HepG2 (cell line): ENCODE measurements around the gene MYOC. TPM values are rescaled to one million over a fixed set of nuclear protein-coding genes. Genes with fewer than 3 reads are reported as not detected.

ENCODE experiments used
- ATAC-seq: fragments of 200-7000 bp; cut with Tn5 transposase; 3 replicates; pipeline ENCODE4 v1.9.1; 2020; ENCODE audit warnings: mild to moderate bottlenecking, moderate library complexity
- BruUV-seq: library from RNA; stranded (reverse); fragments of 400-500 nt; replicated peaks from 2 replicates; lab custom pipeline; 2021; lab: Mats Ljungman, UMichigan
- CTCF ChIA-PET: fragments of 300-600 bp; formaldehyde crosslinking; extraction: SDS; loops from one replicate; lab custom pipeline; 2021; ENCODE audit warnings: low total read pairs, inconsistent platforms, low intra/inter-chr PET ratio; lab: Yijun Ruan, JAX
- POLR2A ChIA-PET: fragments of 350-600 bp; sonication (Branson Sonifier 250); formaldehyde crosslinking; loops from one replicate; lab custom pipeline; 2020; ENCODE audit warnings: antibody characterized with exemption, inconsistent platforms; lab: Yijun Ruan, JAX
- DNase-seq: peaks from one replicate; pipeline ENCODE4 v3.0.0-alpha.2; 2015; ENCODE audit warnings: low spot score
- FAIRE-seq: peaks from 3 replicates; lab custom pipeline; 2011; peaks lifted over from hg19 to GRCh38; lab: Jason Lieb, UNC
- H2AFZ ChIP-seq: one replicate; pipeline ENCODE4 v1.6.1; 2011; ENCODE audit warnings: low read length, inconsistent platforms
- H3K27ac ChIP-seq: fragments of 300-600 bp; 3 replicates; pipeline ENCODE4 v1.8.0; 2011; ENCODE audit warnings: mixed run types, mild to moderate bottlenecking, mixed read lengths, low read length, inconsistent platforms; ENCODE audit not compliant: insufficient read depth; ENCODE audit errors: extremely low read length
- H3K27me3 ChIP-seq, 2 experiments: fragments of 200-600 bp in 1 of 2; 2 replicates in 1 of 2; 3 replicates in 1 of 2; pipeline versions ENCODE4 v1.6.0 to v1.8.0; 2011; ENCODE audit warnings: low read length in 2 of 2, mild to moderate bottlenecking in 2 of 2, moderate library complexity in 2 of 2, inconsistent platforms in 1 of 2; ENCODE audit not compliant: insufficient read depth in 2 of 2, control insufficient read depth in 1 of 2
- H3K36me3 ChIP-seq, 2 experiments: fragments of 200-600 bp in 1 of 2; replicated peaks in 1 of 2; 2 replicates in 1 of 2; 3 replicates in 1 of 2; pipeline versions ENCODE4 v1.5.1 to v1.8.0; 2011; ENCODE audit warnings: low read length in 2 of 2, inconsistent platforms in 1 of 2; ENCODE audit not compliant: insufficient read depth in 2 of 2, control insufficient read depth in 1 of 2
- H3K4me1 ChIP-seq: 2 replicates; pipeline ENCODE4 v1.5.1; 2012; ENCODE audit warnings: low read length, inconsistent platforms; ENCODE audit not compliant: insufficient read depth
- H3K4me2 ChIP-seq: 2 replicates; pipeline ENCODE4 v1.6.0; 2011; ENCODE audit warnings: low read depth, low read length, inconsistent platforms
- H3K4me3 ChIP-seq, 3 experiments: fragments of 200-600 bp in 1 of 3; sonication (generic), shearing (Covaris generic) in 1 of 3; replicated peaks in 1 of 3; 2 replicates each; pipeline ENCODE4 v1.5.1; 2011 to 2016; ENCODE audit warnings: low read length in 3 of 3, inconsistent platforms in 2 of 3, low read depth in 2 of 3, mild to moderate bottlenecking in 2 of 3, control low read depth in 1 of 3, mixed read lengths in 1 of 3; ENCODE audit not compliant: insufficient read depth in 1 of 3
- H3K79me2 ChIP-seq: one replicate; pipeline ENCODE4 v1.6.1; 2011; ENCODE audit warnings: low read length, inconsistent platforms; ENCODE audit not compliant: insufficient read depth
- H3K9ac ChIP-seq: 2 replicates; pipeline ENCODE4 v1.6.0; 2011; ENCODE audit warnings: mild to moderate bottlenecking, low read depth, low read length, inconsistent platforms; ENCODE audit not compliant: insufficient read depth
- H3K9me3 ChIP-seq: 2 replicates; pipeline ENCODE4 v1.5.1; 2012; ENCODE audit warnings: mild to moderate bottlenecking, low read length
- H4K20me1 ChIP-seq: 2 replicates; pipeline ENCODE4 v1.6.0; 2011; ENCODE audit warnings: inconsistent platforms, mild to moderate bottlenecking, low read length, moderate library complexity; ENCODE audit not compliant: insufficient read depth
- ARHGAP35 ChIP-seq: sonication (generic); formaldehyde crosslinking; IDR thresholded peaks from 2 replicates; pipeline ENCODE4 v1.9.0; 2022; ENCODE audit warnings: mild to moderate bottlenecking, inconsistent platforms, moderate library complexity, missing genetic modification reagents, borderline replicate concordance
- HNRNPUL1 ChIP-seq: fragments of 200-400 bp; formaldehyde crosslinking; IDR thresholded peaks from 2 replicates; pipeline ENCODE4 v1.6.1; 2017; ENCODE audit warnings: low read depth, mild to moderate bottlenecking, low read length, moderate library complexity
- JUN ChIP-seq: sonication (generic); formaldehyde crosslinking; IDR thresholded peaks from 2 replicates; pipeline ENCODE4 v1.4.0; 2020; ENCODE audit warnings: mild to moderate bottlenecking, missing genetic modification reagents
- KDM6A ChIP-seq: IDR thresholded peaks from 2 replicates; pipeline ENCODE4 v1.6.1; 2016; ENCODE audit warnings: low read depth
- NAIF1 ChIP-seq: sonication (generic); formaldehyde crosslinking; IDR thresholded peaks from 2 replicates; pipeline ENCODE4 v1.5.0; 2020; ENCODE audit warnings: mild to moderate bottlenecking, missing genetic modification reagents, borderline replicate concordance
- PITX1 ChIP-seq: sonication (generic); formaldehyde crosslinking; IDR thresholded peaks from 2 replicates; pipeline ENCODE4 v1.5.1; 2020; ENCODE audit warnings: mild to moderate bottlenecking, missing genetic modification reagents
- RFX5 ChIP-seq: IDR thresholded peaks from 2 replicates; pipeline ENCODE4 v1.6.1; 2011; ENCODE audit warnings: low read depth, low read length, improper control_type of control experiment
- SRSF9 ChIP-seq: fragments of 200-400 bp; formaldehyde crosslinking; IDR thresholded peaks from 2 replicates; pipeline ENCODE4 v1.6.1; 2018; ENCODE audit warnings: borderline replicate concordance, mild to moderate bottlenecking, low read depth, low read length; ENCODE audit not compliant: insufficient read depth, poor library complexity, severe bottlenecking
- THAP11 ChIP-seq: IDR thresholded peaks from 2 replicates; pipeline ENCODE4 v1.6.1; 2016; ENCODE audit warnings: missing biosample characterization, missing genetic modification reagents
- TSC22D2 ChIP-seq: sonication (generic); formaldehyde crosslinking; IDR thresholded peaks from 2 replicates; pipeline ENCODE4 v1.5.1; 2020; ENCODE audit warnings: missing genetic modification reagents, mild to moderate bottlenecking, borderline replicate concordance
- ZBTB20 ChIP-seq: sonication (generic); formaldehyde crosslinking; IDR thresholded peaks from 2 replicates; pipeline ENCODE4 v1.8.1; 2023; ENCODE audit warnings: missing genetic modification reagents, low read depth, mild to moderate bottlenecking, borderline replicate concordance
- ZFP36L1 ChIP-seq: sonication (generic); formaldehyde crosslinking; IDR thresholded peaks from 2 replicates; pipeline ENCODE4 v1.8.0; 2022; ENCODE audit warnings: mild to moderate bottlenecking, missing genetic modification reagents, moderate library complexity
- ZNF446 ChIP-seq: sonication (generic); formaldehyde crosslinking; IDR thresholded peaks from 2 replicates; pipeline ENCODE4 v1.5.0; 2020; ENCODE audit warnings: mild to moderate bottlenecking, missing genetic modification reagents
- ZNF597 ChIP-seq: sonication (generic); formaldehyde crosslinking; IDR thresholded peaks from 2 replicates; pipeline ENCODE4 v1.5.0; 2020; ENCODE audit warnings: missing genetic modification reagents
- ZNF790 ChIP-seq: sonication (generic); formaldehyde crosslinking; IDR thresholded peaks from 2 replicates; pipeline ENCODE4 v1.8.0; 2022; ENCODE audit warnings: missing genetic modification reagents, mild to moderate bottlenecking, borderline replicate concordance
- ZNF83 ChIP-seq: sonication (generic); formaldehyde crosslinking; IDR thresholded peaks from 2 replicates; pipeline ENCODE4 v1.4.0; 2020; ENCODE audit warnings: missing genetic modification reagents, mild to moderate bottlenecking, borderline replicate concordance
- WGBS: methylation state at CpG from one replicate; pipeline ENCODE4 v1.1.6; 2017; ENCODE audit warnings: low lambda C conversion rate; 5-methylcytosine and 5-hydroxymethylcytosine counted together
- in situ Hi-C: cut with HindIII; loops from 2 replicates; pipeline ENCODE4 v1.10.0; 2017; ENCODE audit warnings: low pct_unique_long_range_greater_than_20kb; ENCODE audit not compliant: extremely low pct_ligation_motif_present
- intact Hi-C: fragments of 100-400 bp; cut with micrococcal nuclease; formaldehyde crosslinking; loops from one replicate; pipeline ENCODE4 v1.10.0; 2022; ENCODE audit not compliant: unreplicated experiment
- polyA plus RNA-seq, 8 experiments: library from polyadenylated mRNA; depleted of rRNA in 3 of 8; stranded (reverse) in 7 of 8; unstranded in 1 of 8; fragments of >200 nt; fragmentation: Illumina TruSeq in 4 of 8; extraction: Trizol in 4 of 8; gene quantifications; 2 replicates each; pipeline versions ENCODE4 v1.2.1 to v1.2.3, GENCODE V29; 2011 to 2016; ENCODE audit warnings: low read depth in 4 of 8, missing spikeins in 1 of 8, mixed read lengths in 1 of 8; ENCODE audit not compliant: insufficient read depth in 1 of 8
- total RNA-seq, 5 experiments: library from RNA; depleted of rRNA; stranded (reverse); fragments of >200 nt; fragmentation: Illumina TruSeq; extraction: Trizol; gene quantifications; 2 replicates each; pipeline ENCODE4 v1.2.3, GENCODE V29; 2016; ENCODE audit warnings: low read depth in 1 of 5
- TF ChIP-seq, protein P1 (sequence below): sonication (generic); formaldehyde crosslinking; IDR thresholded peaks from 2 replicates; pipeline ENCODE4 v1.4.0; 2020; ENCODE audit warnings: missing genetic modification reagents
- TF ChIP-seq, protein P2 (sequence below): sonication (generic); formaldehyde crosslinking; IDR thresholded peaks from 2 replicates; pipeline ENCODE4 v1.8.0; 2022; ENCODE audit warnings: missing genetic modification reagents, low read depth, mild to moderate bottlenecking, borderline replicate concordance

The MYOC gene
- total and polyA plus RNA-seq, 2 of the 13 experiments (the other 11 are each of a cell fraction or from before 2014, with no cell fraction given), result not detected

GRCh38 chr1:171641076-171641864, 11.2 kb downstream of the MYOC start:
- H3K4me2 ChIP-seq, result no peak overlapping the region
- no peak overlapping the region for H2AFZ ChIP-seq
- BruUV-seq, result no TSS peak
- H3K79me2 ChIP-seq, result no peaks in the 10 kb centered on the region
- TF ChIP-seq SRSF9 (no peak), RFX5 (no peak), ZBTB20 (CRISPR knock-in tag) (no peak), THAP11 (CRISPR knock-in tag) (no peak), ZNF83 (CRISPR knock-in tag) (no peak), TSC22D2 (no peak), ZFP36L1 (no peak), ZNF790 (CRISPR knock-in tag) (no peak), JUN (CRISPR knock-in tag) (no peak), HNRNPUL1 (no peak), NAIF1 (CRISPR knock-in tag) (no peak), KDM6A (no peak), ZNF446 (CRISPR knock-in tag) (no peak), ZNF597 (CRISPR knock-in tag) (no peak), ARHGAP35 (CRISPR knock-in tag) (no peak), PITX1 (CRISPR knock-in tag) (no peak)
- TF ChIP-seq, protein P1, sequence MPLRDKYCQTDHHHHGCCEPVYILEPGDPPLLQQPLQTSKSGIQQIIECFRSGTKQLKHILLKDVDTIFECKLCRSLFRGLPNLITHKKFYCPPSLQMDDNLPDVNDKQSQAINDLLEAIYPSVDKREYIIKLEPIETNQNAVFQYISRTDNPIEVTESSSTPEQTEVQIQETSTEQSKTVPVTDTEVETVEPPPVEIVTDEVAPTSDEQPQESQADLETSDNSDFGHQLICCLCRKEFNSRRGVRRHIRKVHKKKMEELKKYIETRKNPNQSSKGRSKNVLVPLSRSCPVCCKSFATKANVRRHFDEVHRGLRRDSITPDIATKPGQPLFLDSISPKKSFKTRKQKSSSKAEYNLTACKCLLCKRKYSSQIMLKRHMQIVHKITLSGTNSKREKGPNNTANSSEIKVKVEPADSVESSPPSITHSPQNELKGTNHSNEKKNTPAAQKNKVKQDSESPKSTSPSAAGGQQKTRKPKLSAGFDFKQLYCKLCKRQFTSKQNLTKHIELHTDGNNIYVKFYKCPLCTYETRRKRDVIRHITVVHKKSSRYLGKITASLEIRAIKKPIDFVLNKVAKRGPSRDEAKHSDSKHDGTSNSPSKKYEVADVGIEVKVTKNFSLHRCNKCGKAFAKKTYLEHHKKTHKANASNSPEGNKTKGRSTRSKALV (CRISPR knock-in tag), result no peak
- TF ChIP-seq, protein P2, sequence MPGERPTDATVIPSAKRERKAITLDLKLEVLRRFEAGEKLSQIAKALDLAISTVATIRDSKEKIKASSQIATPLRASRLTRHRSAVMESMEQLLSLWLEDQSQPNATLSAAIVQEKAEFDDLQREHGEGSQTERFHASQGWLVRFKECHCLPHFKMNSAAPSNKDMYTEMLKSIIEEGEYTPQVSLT (CRISPR knock-in tag), result no peak
- ChIA-PET POLR2A (no interaction called here), CTCF (no interaction called here)
- in situ Hi-C loops (loop anchor here (10.0 kb wide), 2 partner anchors 74 to 344 kb away; no protein-coding TSS in a partner anchor), intact Hi-C loops (loop anchor here (10.0 kb wide), 1 partner anchor 144 kb away; the partner anchor contains the start of gene METTL13)
- H3K27me3 ChIP-seq, result peaks cover 0 to 3% of the 10 kb centered on the region in 2 experiments; a peak in 1 of 5 replicates
- no peaks in the 10 kb centered on the region for H3K9me3 ChIP-seq
- WGBS, result 16% methylated on average over 8 of the region's 10 CpGs
- no peaks in the 10 kb centered on the region for H3K36me3 ChIP-seq
- no peak overlapping the region for H3K4me3 ChIP-seq
- FAIRE-seq, result no peak
- no peak overlapping the region for H3K27ac ChIP-seq
- H3K9ac ChIP-seq, result no peak overlapping the region
- H4K20me1 ChIP-seq, result no peaks in the 10 kb centered on the region
- no peak for DNase-seq
- ATAC-seq, result no peak
- H3K4me1 ChIP-seq, result peaks cover 22% of the 10 kb centered on the region
